SU-DHL-6 (cell line): Measurements from ENCODE around the gene MTIF2.

Source experiments
- H2AFZ ChIP-seq: fragments of 200-600 bp; sonication (generic); 2 replicates; pipeline ENCODE4 v1.6.1; 2014; ENCODE audit warnings: low read depth, mild to moderate bottlenecking, moderate library complexity, mixed read lengths, antibody characterized with exemption, low read length; ENCODE audit not compliant: severe bottlenecking
- H3F3A ChIP-seq: fragments of 200-600 bp; shearing (Covaris generic); 2 replicates; pipeline ENCODE4 v1.6.0; 2016; ENCODE audit warnings: antibody characterized with exemption, mild to moderate bottlenecking; ENCODE audit not compliant: insufficient read depth
- H3K27ac ChIP-seq: fragments of 200-600 bp; sonication (generic); 2 replicates; pipeline ENCODE4 v1.5.1; 2016; ENCODE audit warnings: low read depth, mild to moderate bottlenecking, low read length, moderate library complexity, mixed read lengths
- H3K27me3 ChIP-seq: fragments of 200-600 bp; sonication (generic), shearing (Covaris generic); 2 replicates; pipeline ENCODE4 v1.6.0; 2014; ENCODE audit warnings: mild to moderate bottlenecking, low read length
- H3K36me3 ChIP-seq: fragments of 200-600 bp; sonication (generic); 2 replicates; pipeline ENCODE4 v1.6.1; 2014; ENCODE audit warnings: mild to moderate bottlenecking, low read length, mixed read lengths
- H3K4me2 ChIP-seq: fragments of 300-600, 200-600 bp; shearing (Covaris generic), sonication (generic); 2 replicates; pipeline ENCODE4 v1.6.0; 2014; ENCODE audit warnings: low read length, low read depth, mild to moderate bottlenecking; ENCODE audit not compliant: poor library complexity, severe bottlenecking
- H3K4me3 ChIP-seq: fragments of 200-600 bp; sonication (generic); 2 replicates; pipeline ENCODE4 v1.5.1; 2014; ENCODE audit warnings: antibody characterized with exemption, low read length, mild to moderate bottlenecking, mixed read lengths; ENCODE audit not compliant: insufficient read depth, poor library complexity, severe bottlenecking
- H3K79me2 ChIP-seq: fragments of 200-600 bp; sonication (generic); 2 replicates; pipeline ENCODE4 v1.6.1; 2014; ENCODE audit warnings: mild to moderate bottlenecking, low read length, moderate library complexity; ENCODE audit not compliant: insufficient read depth
- H3K9ac ChIP-seq: fragments of 200-600 bp; sonication (generic); 2 replicates; pipeline ENCODE4 v1.7.0; 2014; ENCODE audit warnings: mild to moderate bottlenecking, low read length
- H3K9me2 ChIP-seq: fragments of 200-600 bp; sonication (generic); replicated peaks from 2 replicates; pipeline ENCODE4 v1.6.1; 2014; ENCODE audit warnings: low read length; ENCODE audit not compliant: insufficient read depth
- H3K9me3 ChIP-seq: fragments of 200-600 bp; sonication (generic); 2 replicates; pipeline ENCODE4 v1.6.1; 2014; ENCODE audit warnings: low read length, mixed read lengths; ENCODE audit not compliant: insufficient read depth
- H4K20me1 ChIP-seq: fragments of 200-600 bp; sonication (generic); 2 replicates; pipeline ENCODE4 v1.6.1; 2014; ENCODE audit warnings: low read depth, mild to moderate bottlenecking, antibody characterized with exemption, low read length, moderate library complexity, mixed read lengths
- CTCF ChIP-seq: fragments of 200-600 bp; sonication (generic); IDR thresholded peaks from one replicate; pipeline ENCODE4 v1.5.1; 2017; ENCODE audit warnings: antibody characterized with exemption, mild to moderate bottlenecking, low read length, moderate library complexity; ENCODE audit not compliant: insufficient read depth, poor library complexity, severe bottlenecking
- EZH2phosphoT487 ChIP-seq: fragments of 200-600 bp; sonication (generic), shearing (Covaris generic); conservative IDR thresholded peaks from 2 replicates; pipeline ENCODE4 v1.6.1; 2018; ENCODE audit warnings: mild to moderate bottlenecking, antibody characterized with exemption, low read length, moderate library complexity, mixed read lengths

MTIF2 gene

GRCh38 chr2:55225481-55226020 lies 43.5 kb downstream of the MTIF2 start:
- Histone ChIP-seq H3K9me3 (no peaks in the 10 kb centered on the region), H3F3A (peaks cover 18% of the 10 kb centered on the region), H3K9ac (no peak overlapping the region), H3K4me2 (no peak overlapping the region), H3K9me2 (no peaks in the 10 kb centered on the region), H3K27me3 (no peaks in the 10 kb centered on the region), H4K20me1 (no peaks in the 10 kb centered on the region), H2AFZ (no peak overlapping the region), H3K36me3 (no peaks in the 10 kb centered on the region), H3K27ac (no peak overlapping the region), H3K4me3 (no peak overlapping the region), H3K79me2 (peaks cover 9% of the 10 kb centered on the region; the same call in 1 of the 2 replicates)
- TF ChIP-seq EZH2phosphoT487 (no peak), CTCF (no peak)

- no peaks in the 10 kb centered on the region for H3K36me3 ChIP-seq
- no peak overlapping the region for H3K27ac ChIP-seq
These were observed 44.2 kb downstream of the MTIF2 start for GRCh38 chr2:55224761-55225261.

GRCh38 chr2:55223958-55224760 lies 44.9 kb downstream of the MTIF2 start:
- H3K9ac ChIP-seq, result peak overlapping the region; percentile 65; the same call in 1 of the 2 replicates
- no peaks in the 10 kb centered on the region for H3K36me3 ChIP-seq
- no peaks in the 10 kb centered on the region for H3K9me2 ChIP-seq
- peaks cover 18% of the 10 kb centered on the region for H3F3A ChIP-seq
- no peaks in the 10 kb centered on the region for H3K9me3 ChIP-seq
- H2AFZ ChIP-seq, result peak overlapping the region; percentile 91
- H4K20me1 ChIP-seq, result no peaks in the 10 kb centered on the region
- H3K79me2 ChIP-seq, result peaks cover 9% of the 10 kb centered on the region; the same call in 1 of the 2 replicates
- H3K4me2 ChIP-seq, result peak overlapping the region; percentile 99
- no peaks in the 10 kb centered on the region for H3K27me3 ChIP-seq
- no peak overlapping the region for H3K4me3 ChIP-seq
- TF ChIP-seq EZH2phosphoT487, result no peak
- no peak for TF ChIP-seq CTCF
- peak overlapping the region; percentile 77 for H3K27ac ChIP-seq

More at GRCh38 chr2:55224761-55225261, 44.2 kb downstream of the MTIF2 start:
- Histone ChIP-seq H2AFZ (no peak overlapping the region), H3K4me2 (no peak overlapping the region), H3K9me2 (no peaks in the 10 kb centered on the region), H3K79me2 (peaks cover 9% of the 10 kb centered on the region; the same call in 1 of the 2 replicates), H3K27me3 (no peaks in the 10 kb centered on the region), H3K9ac (no peak overlapping the region), H3F3A (peaks cover 18% of the 10 kb centered on the region), H3K9me3 (no peaks in the 10 kb centered on the region), H4K20me1 (no peaks in the 10 kb centered on the region), H3K4me3 (no peak overlapping the region)
- no peak for TF ChIP-seq EZH2phosphoT487
- no peak for TF ChIP-seq CTCF
